ENCODE measurements around the gene GUCY1A2. TPM values are rescaled to one million over a fixed set of nuclear protein-coding genes. Genes with fewer than 3 reads are reported as not detected.

GUCY1A2 gene
- total RNA-seq, 1 experiment from 2014 or later = 0.10 TPM

GRCh38 chr11:106625566-106625965 lies 392.7 kb downstream of the GUCY1A2 start:
- intact Hi-C loops (cut with micrococcal nuclease) = no loop called here
- ATAC-seq (no peak), DNase-seq (ENCODE audit: low read depth, low spot score) (no peak)
- RAD21 ChIA-PET (ENCODE audit: low non-redundant PET in 1 of 2, low total read pairs in 2 of 2, uncharacterized antibody in 2 of 2, unreplicated experiment in 2 of 2) = no interaction called here
- H3K79me2 ChIP-seq (ENCODE audit: insufficient read depth, low read length) = no peaks in the 10 kb centered on the region
- TF ChIP-seq CTCF (IDR thresholded peaks at IDR 0.05 in 2 of 3, conservative IDR thresholded peaks at IDR 0.05 in 1 of 3; ENCODE audit: borderline replicate concordance in 1 of 3, insufficient read depth in 1 of 3, low read depth in 2 of 3, low read length in 2 of 3) (no peak), ZBTB33 (IDR thresholded peaks at IDR 0.05; ENCODE audit: extremely low read depth, insufficient replicate concordance, low read length) (no peak), ZNF274 (IDR thresholded peaks at IDR 0.05; ENCODE audit: low read depth, low read length) (no peak)
- no peak overlapping the region for H3K9ac ChIP-seq (ENCODE audit: low read length)
- no peak overlapping the region for H3K4me3 ChIP-seq (replicated peaks in 1 of 2; ENCODE audit: low read depth in 1 of 2, low read length in 2 of 2)
- CTCF ChIA-PET = no interaction called here
- H2AFZ ChIP-seq (ENCODE audit: low read depth, low read length, poor library complexity, severe bottlenecking) = no peak overlapping the region
- no peaks in the 10 kb centered on the region for H3K27me3 ChIP-seq (ENCODE audit: insufficient read depth, low read length)
- no TSS peak for BruUV-seq (replicated peaks)
- no peaks in the 10 kb centered on the region for H3K9me3 ChIP-seq (ENCODE audit: control insufficient read depth in 1 of 2, insufficient read depth in 1 of 2, low read depth in 1 of 2, low read length in 2 of 2)
- no peak overlapping the region for H3K4me2 ChIP-seq (ENCODE audit: low read length)
- H4K20me1 ChIP-seq (ENCODE audit: insufficient read depth) = no peaks in the 10 kb centered on the region
- POLR2A ChIA-PET = no interaction called here
- no peaks in the 10 kb centered on the region for H3K4me1 ChIP-seq (ENCODE audit: control insufficient read depth in 1 of 2, insufficient read depth in 2 of 2, low read length in 2 of 2)
- no peaks in the 10 kb centered on the region for H3K9me2 ChIP-seq (ENCODE audit: insufficient read depth)
- H3K27ac ChIP-seq (ENCODE audit: low read depth, low read length) = no peak overlapping the region
- no peaks in the 10 kb centered on the region for H3K36me3 ChIP-seq (ENCODE audit: control insufficient read depth in 1 of 2, insufficient read depth in 2 of 2, low read length in 2 of 2)

GRCh38 chr11:106624377-106624776 lies 393.9 kb downstream of the GUCY1A2 start:
- ChIA-PET RAD21 (ENCODE audit: low non-redundant PET in 1 of 2, low total read pairs in 2 of 2, uncharacterized antibody in 2 of 2, unreplicated experiment in 2 of 2) (no interaction called here), POLR2A (no interaction called here), CTCF (no interaction called here)
- no peaks in the 10 kb centered on the region for H3K4me1 ChIP-seq (ENCODE audit: control insufficient read depth in 1 of 2, insufficient read depth in 2 of 2, low read length in 2 of 2)
- H3K4me2 ChIP-seq (ENCODE audit: low read length) = no peak overlapping the region
- ATAC-seq (no peak), DNase-seq (ENCODE audit: low read depth, low spot score) (no peak)
- BruUV-seq (replicated peaks) = no TSS peak
- no peaks in the 10 kb centered on the region for H4K20me1 ChIP-seq (ENCODE audit: insufficient read depth)
- H3K9ac ChIP-seq (ENCODE audit: low read length) = no peak overlapping the region
- no peaks in the 10 kb centered on the region for H3K27me3 ChIP-seq (ENCODE audit: insufficient read depth, low read length)
- no peaks in the 10 kb centered on the region for H3K9me3 ChIP-seq (ENCODE audit: control insufficient read depth in 1 of 2, insufficient read depth in 1 of 2, low read depth in 1 of 2, low read length in 2 of 2)
- H3K36me3 ChIP-seq (ENCODE audit: control insufficient read depth in 1 of 2, insufficient read depth in 2 of 2, low read length in 2 of 2) = no peaks in the 10 kb centered on the region
- no peak overlapping the region for H3K27ac ChIP-seq (ENCODE audit: low read depth, low read length)
- intact Hi-C loops (cut with micrococcal nuclease) = no loop called here
- no peaks in the 10 kb centered on the region for H3K9me2 ChIP-seq (ENCODE audit: insufficient read depth)
- no peaks in the 10 kb centered on the region for H3K79me2 ChIP-seq (ENCODE audit: insufficient read depth, low read length)
- H2AFZ ChIP-seq (ENCODE audit: low read depth, low read length, poor library complexity, severe bottlenecking) = no peak overlapping the region
- H3K4me3 ChIP-seq (replicated peaks in 1 of 2; ENCODE audit: low read depth in 1 of 2, low read length in 2 of 2) = no peak overlapping the region
- TF ChIP-seq ZFX (IDR thresholded peaks at IDR 0.05) = no peak
- no peak for TF ChIP-seq SRF (IDR thresholded peaks at IDR 0.05; ENCODE audit: low read depth)
- no peak for TF ChIP-seq SIN3A (IDR thresholded peaks at IDR 0.05; ENCODE audit: low read depth)
- TF ChIP-seq ATF3 (IDR thresholded peaks at IDR 0.05) = no peak
- no peak for TF ChIP-seq ZNF274 (IDR thresholded peaks at IDR 0.05; ENCODE audit: low read depth, low read length)
- no peak for TF ChIP-seq FOSL1 (IDR thresholded peaks at IDR 0.05; ENCODE audit: low read depth)
- no peak for TF ChIP-seq POLR2A (IDR thresholded peaks at IDR 0.05; ENCODE audit: borderline replicate concordance, extremely low read depth, insufficient read depth, insufficient read length)
- TF ChIP-seq TCF7L2 (IDR thresholded peaks at IDR 0.05; ENCODE audit: borderline replicate concordance, extremely low read depth, insufficient read depth, insufficient read length) = no peak
- no peak for TF ChIP-seq EZH2phosphoT487 (IDR thresholded peaks at IDR 0.05; ENCODE audit: borderline replicate concordance)
- TF ChIP-seq ZBTB33 (IDR thresholded peaks at IDR 0.05; ENCODE audit: extremely low read depth, insufficient replicate concordance, low read length) = no peak
- TF ChIP-seq EGR1 (IDR thresholded peaks at IDR 0.05; ENCODE audit: low read depth) = no peak
